Measurements from ENCODE around the gene SMAD4.
"Not testable (repeated sequence)": the region's sequence is repeated elsewhere in the genome, so short reads cannot be mapped to it uniquely, and the experiment has no call there.

The SMAD4 gene
- 62.4 to 117 (median 99.4) reads per million in 4 experiments for total RNA-seq

DNA sequence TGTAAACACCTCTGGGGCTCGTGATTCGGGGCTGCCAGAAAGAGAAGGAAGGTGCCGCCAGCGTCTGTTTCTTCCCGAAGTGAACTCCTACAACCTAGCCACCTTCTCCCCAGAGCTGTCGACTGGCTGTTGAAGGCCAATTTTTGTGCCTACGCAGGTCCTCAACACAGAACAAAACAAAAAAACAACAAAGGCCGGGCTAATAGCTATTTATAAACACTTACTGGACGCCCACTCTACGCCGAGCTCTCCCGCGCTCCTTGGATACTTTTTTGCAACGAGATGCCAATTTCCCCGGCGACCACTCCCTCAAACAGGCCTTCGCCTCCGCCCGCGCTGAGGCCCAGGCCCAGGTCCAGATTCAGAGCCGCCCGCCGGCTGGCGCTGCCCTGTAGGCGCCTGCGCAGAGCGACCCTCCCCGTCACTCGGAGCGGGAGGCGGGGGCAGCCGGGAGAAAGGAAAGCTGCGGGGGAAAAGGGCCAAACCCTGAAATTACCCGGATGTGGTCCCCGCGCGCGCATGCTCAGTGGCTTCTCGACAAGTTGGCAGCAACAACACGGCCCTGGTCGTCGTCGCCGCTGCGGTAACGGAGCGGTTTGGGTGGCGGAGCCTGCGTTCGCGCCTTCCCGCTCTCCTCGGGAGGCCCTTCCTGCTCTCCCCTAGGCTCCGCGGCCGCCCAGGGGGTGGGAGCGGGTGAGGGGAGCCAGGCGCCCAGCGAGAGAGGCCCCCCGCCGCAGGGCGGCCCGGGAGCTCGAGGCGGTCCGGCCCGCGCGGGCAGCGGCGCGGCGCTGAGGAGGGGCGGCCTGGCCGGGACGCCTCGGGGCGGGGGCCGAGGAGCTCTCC is at the start of gene SMAD4:
TSS of gene SMAD4 (plus strand) at position 520 of the 843 bp plus-strand sequence. CDS start 16,834 bp downstream, outside the sequence.
- DNase-seq: peak; percentile 98

DNA sequence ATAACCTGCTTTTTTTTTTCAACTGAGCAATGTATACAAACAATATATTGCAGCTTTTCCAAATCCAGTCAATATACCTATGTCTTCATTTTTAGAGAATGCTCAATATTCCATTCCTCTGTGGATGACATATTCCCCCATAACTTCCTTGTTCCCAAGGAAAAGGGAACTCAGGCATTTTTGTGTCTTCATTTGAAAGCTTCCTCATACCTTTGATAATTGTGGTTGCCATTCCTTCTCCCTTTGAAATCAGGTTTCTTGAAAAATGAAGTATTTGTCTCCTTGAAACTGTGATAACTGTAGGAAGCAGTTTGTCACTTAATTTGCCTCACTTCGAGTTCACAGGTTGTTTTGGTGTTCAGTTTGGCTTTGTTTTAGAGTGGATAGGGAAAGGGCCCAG is 48.6 kb upstream of the SMAD4 start:
- DNase-seq: no peak

DNA sequence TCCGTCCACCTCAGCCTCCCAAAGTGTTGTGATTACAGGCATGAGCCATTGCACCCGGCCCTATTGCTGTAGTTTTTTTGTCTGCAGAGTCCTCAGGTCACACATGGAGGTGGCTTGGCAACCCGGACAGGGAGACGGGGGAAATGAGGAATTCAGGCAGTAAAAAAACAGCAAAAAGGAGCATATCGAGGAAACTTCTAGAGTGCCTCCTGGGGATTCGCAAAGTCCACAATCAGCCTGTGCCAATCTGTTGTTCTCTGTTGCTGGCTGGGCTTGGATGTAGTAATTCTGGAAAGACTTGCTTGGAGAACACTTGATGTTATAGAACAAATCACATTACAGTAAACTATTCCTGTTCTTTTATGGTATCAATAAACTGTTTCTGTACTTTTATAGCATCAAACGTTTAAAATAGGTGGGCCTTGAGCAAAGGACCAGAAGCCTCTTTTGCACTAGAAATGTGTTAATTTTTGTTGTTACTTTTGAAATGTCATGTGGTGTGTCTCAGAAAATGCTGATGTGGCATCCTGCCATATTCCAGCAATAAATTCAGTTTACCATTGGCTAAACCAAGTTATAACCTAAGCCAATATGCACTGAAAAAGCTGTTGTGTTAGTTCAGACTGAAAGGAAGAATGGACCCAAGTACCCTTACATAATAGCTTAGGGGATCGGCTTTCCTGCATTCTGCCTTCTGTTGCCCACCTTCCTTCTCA is 47.8 kb upstream of the SMAD4 start:
- DNase-seq: no peak

DNA sequence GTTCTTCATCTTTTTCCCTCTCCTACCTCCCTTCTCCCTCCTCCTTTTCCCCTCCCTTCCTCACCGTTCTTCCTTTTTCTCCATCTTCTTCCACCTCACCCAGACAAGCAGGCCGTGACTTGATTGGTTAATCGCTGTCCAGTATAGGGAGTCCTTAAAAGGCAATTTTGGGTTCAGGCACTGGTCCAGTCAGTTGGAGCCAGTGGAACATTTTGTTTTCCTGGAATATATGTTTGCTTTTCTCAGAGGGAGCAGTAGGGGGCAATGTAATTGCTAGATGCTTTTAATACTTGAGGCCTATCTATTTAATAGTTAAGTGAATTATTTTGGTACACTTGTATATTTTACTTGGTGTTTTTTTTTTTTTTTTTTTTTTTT is 47.2 kb upstream of the SMAD4 start:
- no peak for DNase-seq

DNA sequence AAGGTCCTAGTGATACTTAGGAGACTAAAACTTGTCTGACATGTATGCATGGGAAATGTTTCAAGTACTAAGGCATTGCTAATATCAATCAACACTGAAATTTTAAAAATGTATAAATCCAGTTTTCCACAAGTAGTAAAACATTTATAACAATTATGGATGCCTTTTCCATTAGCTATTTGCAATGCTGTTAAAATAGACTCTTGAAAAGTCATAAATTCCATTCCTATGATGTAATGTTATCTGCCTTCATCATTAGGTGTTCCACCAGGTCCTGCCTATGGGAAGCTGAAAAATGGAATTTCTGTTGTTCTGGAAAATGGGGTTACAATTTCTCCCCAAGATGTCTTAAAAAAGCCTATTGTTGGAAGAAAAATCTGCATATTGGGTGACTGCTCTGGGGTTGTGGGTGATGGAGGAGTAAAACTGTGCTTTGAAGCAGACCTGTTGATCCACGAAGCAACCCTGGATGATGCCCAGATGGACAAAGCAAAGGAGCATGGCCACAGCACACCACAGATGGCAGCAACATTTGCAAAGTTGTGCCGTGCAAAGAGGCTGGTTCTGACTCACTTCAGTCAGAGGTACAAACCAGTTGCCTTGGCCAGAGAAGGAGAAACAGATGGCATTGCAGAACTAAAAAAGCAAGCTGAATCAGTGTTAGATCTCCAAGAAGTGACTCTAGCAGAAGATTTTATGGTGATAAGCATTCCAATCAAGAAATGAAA is 43.5 kb upstream of the SMAD4 start:
- no peak for DNase-seq

DNA sequence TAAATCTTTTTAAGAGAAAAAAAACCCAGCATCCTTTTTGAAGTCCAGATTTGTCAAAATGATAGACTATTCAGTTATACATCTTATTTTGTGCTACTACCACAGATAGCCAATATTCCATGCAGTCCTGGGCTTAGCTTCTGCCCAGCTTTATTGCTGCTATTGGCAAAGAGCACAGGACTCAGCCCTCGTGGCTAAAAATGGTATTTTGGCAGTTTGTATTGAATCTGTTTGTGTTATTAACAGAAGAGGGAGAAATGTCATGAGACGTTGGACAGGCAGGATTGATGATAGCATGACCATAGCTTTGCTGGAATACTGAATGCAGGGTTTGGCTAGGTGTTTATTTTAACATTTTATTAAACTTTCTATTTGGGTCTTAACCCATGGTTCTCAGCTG is 42.8 kb upstream of the SMAD4 start:
- no peak for DNase-seq

DNA sequence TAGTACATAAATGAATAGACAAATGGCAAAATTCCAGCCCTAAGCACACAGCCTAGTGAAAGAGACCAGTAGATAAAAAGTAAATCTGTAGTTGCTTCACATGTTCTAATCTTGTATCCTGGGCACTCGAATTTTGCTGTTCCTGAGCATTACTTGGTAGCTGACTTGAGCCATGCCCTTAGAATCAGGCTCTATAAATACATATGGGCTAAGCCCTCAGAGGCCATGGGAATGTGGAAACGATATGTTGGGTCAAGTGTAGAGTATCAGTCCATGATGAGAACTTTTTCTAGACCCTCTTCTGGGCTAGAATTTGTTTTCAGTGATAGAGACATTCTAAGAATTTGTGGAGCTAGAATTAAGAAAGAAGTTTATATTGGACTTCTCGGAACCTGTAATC is 40.3 kb upstream of the SMAD4 start:
- DNase-seq: no peak

DNA sequence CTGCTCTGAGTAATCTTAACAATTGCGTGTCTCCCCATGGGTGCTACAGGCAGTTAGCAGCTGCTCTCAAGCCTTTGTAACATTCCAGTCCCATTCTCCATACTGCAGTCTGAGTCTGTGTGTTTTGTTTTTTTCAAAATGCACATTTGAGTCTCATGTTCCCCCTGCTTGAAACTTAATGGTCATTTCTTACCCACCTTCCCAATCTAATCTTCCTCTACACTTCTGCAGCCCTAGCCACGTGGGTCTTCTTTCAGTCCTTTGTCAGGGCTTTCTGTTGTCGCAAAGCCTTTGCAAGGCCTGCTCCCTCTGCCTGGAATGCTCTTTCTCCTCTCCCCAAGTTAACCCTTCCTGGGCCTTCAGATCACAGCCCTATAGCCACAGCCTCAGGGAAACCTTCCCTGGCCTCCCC is 37.7 kb upstream of the SMAD4 start:
- no peak for DNase-seq

DNA sequence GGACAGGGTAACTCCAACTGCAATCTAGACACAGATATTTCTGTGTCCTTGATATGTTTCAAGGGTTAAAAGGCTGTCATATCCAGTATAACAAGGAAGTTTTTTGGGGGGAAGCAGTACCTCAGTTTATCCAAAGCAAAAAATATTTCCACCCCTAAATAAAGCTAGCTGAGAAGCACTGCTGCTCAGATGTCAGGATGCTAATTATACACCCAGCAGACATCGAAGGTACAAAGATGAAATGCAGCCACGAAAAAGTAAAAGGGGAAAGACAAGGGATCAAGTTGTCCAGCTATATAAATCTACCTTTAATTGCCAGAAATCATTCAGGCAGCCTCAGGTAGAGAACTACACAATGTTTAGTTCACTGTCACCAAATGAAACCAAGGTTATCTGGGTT is 36.0 kb upstream of the SMAD4 start:
- DNase-seq: no peak

DNA sequence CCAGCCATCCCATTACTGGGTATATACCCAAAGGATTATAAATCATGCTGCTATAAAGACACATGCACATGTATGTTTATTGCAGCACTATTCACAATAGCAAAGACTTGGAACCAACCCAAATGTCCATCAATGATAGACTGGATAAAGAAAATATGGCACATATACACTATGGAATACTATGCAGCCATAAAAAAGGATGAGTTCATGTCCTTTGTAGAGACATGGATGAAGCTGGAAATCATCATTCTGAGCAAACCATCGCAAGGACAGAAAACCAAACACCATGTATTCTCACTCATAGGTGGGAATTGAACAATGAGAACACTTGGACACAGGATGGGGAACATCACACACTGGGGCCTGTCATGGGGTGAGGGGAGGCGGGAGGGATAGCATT is 26.8 kb upstream of the SMAD4 start:
- DNase-seq: not testable (repeated sequence)

DNA sequence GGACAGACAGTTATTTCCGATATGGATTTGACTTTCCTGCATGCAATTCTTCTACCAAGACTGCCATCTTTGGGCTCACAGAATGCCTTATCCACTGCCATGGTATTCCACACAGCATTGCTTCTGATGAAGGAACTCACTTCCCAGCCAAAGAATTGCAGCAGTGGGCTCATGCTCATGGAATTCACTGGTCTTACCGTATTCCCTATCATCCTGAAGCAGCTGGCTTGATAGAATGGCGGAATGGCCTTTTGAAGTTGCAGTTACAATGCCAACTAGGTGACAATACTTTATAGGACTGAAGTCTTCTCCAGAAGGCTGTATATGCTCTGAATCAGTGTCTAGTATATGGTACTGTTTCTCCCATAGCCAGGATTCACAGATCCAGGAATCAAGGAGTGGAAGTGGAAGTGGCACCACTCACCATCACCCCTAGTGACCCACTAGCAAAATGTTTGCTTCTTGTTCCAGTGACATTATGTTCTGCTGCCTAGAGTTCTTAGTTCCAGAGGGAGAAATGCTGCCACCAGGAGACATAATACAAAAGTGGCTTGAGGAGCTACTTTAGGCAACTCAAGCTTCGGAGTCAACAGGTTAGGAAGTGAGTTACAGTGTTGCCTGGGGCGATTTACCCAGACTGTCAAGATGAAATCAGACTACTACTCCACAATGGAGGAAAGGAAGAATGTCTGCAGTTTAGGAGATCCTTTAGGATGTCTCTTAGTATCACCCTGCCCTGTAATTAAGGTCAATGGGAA is 23.8 kb upstream of the SMAD4 start:
- no peak for DNase-seq

DNA sequence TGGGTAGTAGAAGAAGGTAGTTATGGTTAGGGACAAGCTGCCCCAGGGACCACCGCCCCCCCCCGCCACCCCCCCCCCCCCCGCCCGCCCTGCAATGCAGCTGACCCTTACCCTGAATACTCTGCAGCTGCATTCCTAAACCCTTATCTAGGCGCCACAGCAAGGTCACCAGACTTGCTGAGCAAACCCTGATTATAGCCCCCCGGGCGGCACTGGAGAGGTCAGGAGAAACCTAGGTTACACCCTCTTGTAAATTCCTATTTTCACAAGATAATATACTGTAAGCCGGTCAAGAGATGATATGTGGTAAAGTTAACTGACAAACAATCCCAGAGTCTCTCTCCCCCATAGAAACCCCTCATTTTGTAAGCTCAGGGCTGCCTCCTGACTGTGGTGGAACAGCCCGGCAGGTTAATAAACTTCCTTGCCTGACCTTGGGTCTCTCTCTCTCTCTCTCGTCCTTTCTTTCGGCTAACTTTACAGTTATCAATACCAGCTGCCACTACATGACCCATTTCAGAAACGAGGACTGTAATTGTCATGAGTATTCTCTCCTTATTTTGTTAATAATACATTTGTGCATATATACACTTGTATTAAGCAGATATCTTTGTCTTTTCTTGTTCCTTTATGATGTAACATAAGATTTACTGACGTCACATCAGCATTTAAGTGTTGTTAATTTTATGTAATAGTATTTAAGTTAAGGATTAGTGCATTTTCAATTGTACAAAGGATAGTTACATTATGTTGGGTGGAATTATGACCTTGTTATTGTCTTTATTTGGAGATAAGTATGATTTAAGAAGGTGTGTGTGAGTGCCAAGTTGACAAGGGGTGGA is 22.8 kb upstream of the SMAD4 start:
- DNase-seq: no peak

DNA sequence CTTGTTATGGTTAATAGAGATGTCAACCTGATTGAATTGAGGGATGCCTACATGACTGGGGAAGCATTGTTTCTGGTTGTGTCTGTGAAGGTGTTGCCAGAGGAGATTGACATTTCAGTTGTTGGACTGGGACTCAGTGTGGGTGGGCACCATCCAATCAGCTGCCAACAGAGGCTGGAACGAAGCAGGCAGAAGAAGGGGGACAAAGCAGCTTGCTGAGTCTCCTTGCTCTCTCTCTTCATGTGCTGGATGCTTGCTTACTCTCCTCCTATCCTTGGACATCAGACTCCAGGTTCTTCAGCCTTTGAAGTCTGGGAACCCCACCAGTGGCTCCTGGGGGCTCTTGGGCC is 22.2 kb upstream of the SMAD4 start:
- DNase-seq: no peak

DNA sequence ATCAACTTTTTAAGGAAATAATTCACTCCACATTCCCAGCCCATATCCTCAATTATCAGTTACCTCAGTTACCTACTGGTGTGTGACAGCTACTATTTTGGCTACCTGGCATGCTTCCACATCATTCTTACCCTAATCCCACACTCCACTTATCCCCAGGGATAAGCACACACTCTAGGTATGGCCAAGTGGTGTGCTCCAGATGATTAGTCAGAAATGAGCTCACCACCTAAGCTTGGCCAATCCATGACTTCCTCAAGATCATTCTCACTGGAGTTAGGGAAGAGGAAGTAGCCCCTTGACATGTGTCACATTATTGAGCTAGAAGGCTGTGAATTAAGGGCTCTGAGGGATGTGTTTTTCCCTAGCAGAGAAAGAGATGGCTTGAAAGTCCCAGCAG is 20.9 kb upstream of the SMAD4 start:
- DNase-seq: no peak

DNA sequence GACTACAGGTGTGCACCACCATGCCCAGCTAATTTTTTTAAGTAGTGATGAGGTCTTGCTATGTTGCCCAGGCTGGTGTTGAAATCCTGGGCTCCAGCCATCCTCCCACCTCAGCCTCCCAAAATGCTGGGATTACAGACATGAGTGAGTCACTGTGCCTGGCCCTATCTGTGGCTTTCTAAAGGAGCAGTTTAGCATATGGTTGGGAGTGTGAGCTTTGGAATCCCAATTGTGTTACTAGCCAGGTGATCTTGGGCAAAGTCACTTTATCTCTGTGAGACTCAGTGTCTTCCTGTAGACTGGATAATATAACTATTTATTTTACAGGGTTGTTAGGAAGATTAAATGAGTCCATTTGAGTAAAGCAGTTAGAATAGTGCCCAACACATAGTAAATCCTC is 19.8 kb upstream of the SMAD4 start:
- no peak for DNase-seq

DNA sequence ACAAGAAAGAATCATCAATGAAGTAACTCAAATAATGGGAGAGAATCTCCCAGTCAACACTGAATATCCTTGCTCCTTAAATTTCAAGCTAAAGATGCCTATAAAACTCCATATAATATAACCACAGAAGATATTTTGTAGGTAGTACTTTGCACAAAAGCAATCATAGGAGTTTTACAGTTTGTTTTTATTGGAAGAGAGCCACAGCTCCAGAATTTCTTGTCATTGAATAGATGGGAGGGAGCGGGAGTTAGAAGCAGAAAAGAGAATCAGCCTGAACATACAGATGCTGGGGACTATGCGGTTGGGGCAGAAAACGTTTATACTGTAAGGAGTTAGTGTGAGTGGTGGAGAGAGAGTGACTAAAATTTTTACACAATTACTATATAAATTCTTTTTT is 18.3 kb upstream of the SMAD4 start:
- no peak for DNase-seq

DNA sequence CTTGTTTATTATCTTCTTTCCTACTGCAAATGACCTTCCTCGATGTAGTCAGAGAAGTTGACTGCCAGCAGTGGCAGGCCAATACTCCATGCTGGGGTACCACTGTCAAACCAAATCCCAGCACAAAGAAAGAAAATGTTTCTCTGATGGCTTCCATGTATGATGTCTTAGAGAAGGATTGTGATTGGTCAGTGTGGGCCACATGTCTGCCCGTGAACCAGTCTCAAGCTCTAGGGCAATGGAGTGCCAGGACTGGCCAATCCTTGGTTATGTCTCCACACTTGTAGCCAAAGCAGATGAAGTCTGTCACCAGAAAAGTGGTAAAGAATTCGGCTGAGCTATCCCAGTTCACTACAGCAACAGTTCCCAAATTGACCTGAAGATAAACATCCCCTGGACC is 17.6 kb upstream of the SMAD4 start:
- no peak for DNase-seq

DNA sequence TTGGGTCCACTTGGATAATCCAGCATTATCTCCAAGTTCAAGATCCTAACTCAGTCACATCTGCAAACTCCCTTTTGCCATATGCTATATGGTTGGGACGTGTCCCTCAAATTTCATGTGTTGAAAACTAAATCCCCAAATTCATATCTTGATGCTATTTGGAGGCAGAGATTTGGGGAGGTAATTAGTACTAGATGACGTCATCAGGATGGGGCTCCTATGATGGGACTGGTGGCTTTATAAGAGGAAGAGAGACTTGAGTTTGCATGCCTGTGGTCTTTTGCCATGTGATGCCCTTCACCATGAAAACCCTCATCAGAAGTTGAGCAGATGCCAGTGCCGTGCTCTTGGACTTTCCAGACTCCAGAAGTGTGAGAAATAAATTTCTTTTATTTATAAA is 16.8 kb upstream of the SMAD4 start:
- no peak for DNase-seq

DNA sequence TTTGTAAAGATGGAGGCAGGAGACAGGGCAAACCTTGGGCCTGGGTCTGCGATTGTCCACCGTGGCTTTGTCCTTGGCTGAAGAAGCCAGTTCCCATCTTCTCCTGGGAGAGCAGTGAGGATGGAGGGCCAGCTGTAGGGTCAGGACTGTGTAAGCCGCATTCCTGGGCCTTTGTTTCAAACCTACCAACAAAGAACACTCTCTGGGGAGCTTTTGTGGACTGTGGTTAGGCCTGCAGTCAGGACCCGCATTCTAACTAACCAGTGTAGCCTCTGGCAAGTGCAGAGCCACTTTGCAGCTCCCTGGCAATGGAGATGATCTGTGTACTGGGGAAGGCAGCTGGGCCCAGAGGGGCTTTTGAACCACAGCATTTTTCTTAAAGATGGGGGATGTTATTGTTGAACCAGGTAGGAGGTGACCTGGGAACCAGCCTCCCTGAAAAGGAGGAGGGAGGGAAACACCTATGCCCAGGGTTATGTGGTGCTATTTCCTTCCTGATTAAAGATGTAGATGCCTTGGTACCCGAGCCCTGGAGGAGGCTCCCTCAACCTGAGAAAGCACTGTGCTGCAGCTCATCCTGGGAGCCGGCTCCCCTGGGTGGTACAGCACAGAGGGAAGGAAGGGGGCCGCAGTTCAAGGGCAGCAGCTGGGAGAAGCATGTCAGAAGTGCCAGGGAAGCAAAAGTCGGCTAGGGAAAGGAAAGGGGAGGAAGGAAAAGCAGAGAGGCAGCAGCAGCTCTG is 12.7 kb upstream of the SMAD4 start:
- no peak for DNase-seq

DNA sequence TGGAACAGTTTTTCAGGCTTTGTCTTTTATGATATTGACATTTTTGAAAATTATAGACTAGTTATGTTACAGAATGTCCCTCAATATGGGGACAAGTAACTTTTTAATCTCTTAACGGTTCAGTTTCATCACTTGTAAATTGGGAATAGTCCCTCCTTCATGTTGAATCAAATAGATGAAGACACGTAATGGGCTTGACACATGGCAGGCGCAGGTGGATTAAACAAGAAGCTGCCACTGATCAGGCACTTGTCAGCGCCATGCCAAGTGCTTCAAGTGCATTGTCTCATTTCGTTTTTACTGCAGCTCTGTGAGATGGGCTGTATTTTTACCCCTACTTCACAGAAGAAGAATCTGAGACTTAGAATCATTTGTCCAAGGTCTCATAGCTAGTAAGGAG is 9.5 kb upstream of the SMAD4 start:
- DNase-seq: no peak

DNA sequence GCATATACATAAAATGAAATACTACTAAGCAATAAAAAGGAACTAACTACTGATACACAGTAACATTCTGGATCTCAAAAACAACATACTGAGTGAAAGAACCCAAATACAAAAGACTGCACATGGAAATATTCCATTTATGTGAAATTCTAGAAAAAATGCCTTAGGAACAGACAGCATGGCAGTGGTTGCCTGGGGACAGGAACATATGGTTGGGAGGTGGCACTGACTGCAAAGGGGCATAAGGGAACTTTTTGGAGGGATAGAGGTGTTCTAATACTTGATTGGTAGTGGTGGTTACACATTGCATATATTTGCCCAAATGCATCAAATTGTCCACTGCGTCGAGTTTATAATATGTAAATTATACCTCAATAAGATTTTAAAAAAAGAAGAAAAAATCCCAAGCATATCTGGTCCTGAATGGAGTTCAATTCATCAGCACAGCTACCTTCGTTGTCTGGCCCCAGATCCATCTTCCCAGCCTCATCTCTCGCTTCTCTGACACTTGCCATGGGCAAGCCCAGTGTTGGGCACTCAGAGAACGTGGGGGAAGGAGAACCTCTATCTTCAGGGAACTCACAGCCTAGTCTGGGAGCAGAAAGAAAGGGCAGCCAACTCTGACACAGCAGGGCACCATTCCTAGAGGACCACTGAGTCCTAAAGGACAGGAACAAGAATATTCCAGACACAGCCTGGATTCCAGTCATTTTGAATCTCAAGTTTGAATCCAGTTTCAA is 8.6 kb upstream of the SMAD4 start:
- no peak for DNase-seq

Measured in effector CD8-positive, alpha-beta T cell (primary cell).